HepG2 (cell line): ENCODE data around the gene COQ9. TPM values are rescaled to one million over a fixed set of nuclear protein-coding genes. Genes with fewer than 3 reads are reported as not detected.

ENCODE experiments used
- CAMTA2 ChIP-seq: sonication (generic); formaldehyde crosslinking; IDR thresholded peaks from 2 replicates; pipeline ENCODE4 v1.4.0; 2020; ENCODE audit warnings: mild to moderate bottlenecking, missing genetic modification reagents, borderline replicate concordance
- IKZF4 ChIP-seq: sonication (generic); formaldehyde crosslinking; IDR thresholded peaks from 2 replicates; pipeline ENCODE4 v1.5.1; 2020; ENCODE audit warnings: borderline replicate concordance, mild to moderate bottlenecking, low read depth, missing genetic modification reagents; ENCODE audit errors: not compliant biosample characterization
- MAFK ChIP-seq, 2 experiments: IDR thresholded peaks in 1 of 2; conservative IDR thresholded peaks in 1 of 2; 2 replicates each; pipeline ENCODE4 v1.6.1; 2011; ENCODE audit warnings: improper control_type of control experiment in 2 of 2, low read length in 2 of 2
- PHF8 ChIP-seq: sonication (generic); formaldehyde crosslinking; IDR thresholded peaks from 2 replicates; pipeline ENCODE4 v1.5.0; 2020; ENCODE audit warnings: missing genetic modification reagents
- RAD21 ChIP-seq: fragments of 450-650 bp; formaldehyde crosslinking; IDR thresholded peaks from 2 replicates; pipeline ENCODE4 v1.5.0; 2020; ENCODE audit warnings: mild to moderate bottlenecking
- RELA ChIP-seq: sonication (generic); formaldehyde crosslinking; IDR thresholded peaks from 2 replicates; pipeline ENCODE4 v1.4.0; 2020; ENCODE audit warnings: missing genetic modification reagents
- SNRNP70 ChIP-seq: fragments of 200-400 bp; formaldehyde crosslinking; IDR thresholded peaks from 2 replicates; pipeline ENCODE4 v1.6.1; 2017; ENCODE audit warnings: mild to moderate bottlenecking, low read depth, low read length, moderate library complexity
- SRY ChIP-seq: sonication (generic); formaldehyde crosslinking; IDR thresholded peaks from 2 replicates; pipeline ENCODE4 v1.8.0; 2022; ENCODE audit warnings: mild to moderate bottlenecking, missing genetic modification reagents
- THAP7 ChIP-seq: sonication (generic); formaldehyde crosslinking; IDR thresholded peaks from 2 replicates; pipeline ENCODE4 v1.8.1; 2023; ENCODE audit warnings: mild to moderate bottlenecking, missing genetic modification reagents
- WIZ ChIP-seq: sonication (generic); formaldehyde crosslinking; IDR thresholded peaks from 2 replicates; pipeline ENCODE4 v1.5.1; 2020; ENCODE audit warnings: mild to moderate bottlenecking, missing genetic modification reagents
- ZNF292 ChIP-seq: sonication (generic); formaldehyde crosslinking; IDR thresholded peaks from 2 replicates; pipeline ENCODE4 v1.8.1; 2022; ENCODE audit warnings: mild to moderate bottlenecking, low read depth, missing genetic modification reagents, borderline replicate concordance
- ZNF354B ChIP-seq: sonication (generic); formaldehyde crosslinking; IDR thresholded peaks from 2 replicates; pipeline ENCODE4 v1.8.0; 2022; ENCODE audit warnings: mild to moderate bottlenecking, missing genetic modification reagents
- ZNF460 ChIP-seq: sonication (generic); formaldehyde crosslinking; IDR thresholded peaks from 2 replicates; pipeline ENCODE4 v1.5.1; 2020; ENCODE audit warnings: missing genetic modification reagents, mild to moderate bottlenecking, borderline replicate concordance
- ZNF737 ChIP-seq: sonication (generic); formaldehyde crosslinking; IDR thresholded peaks from 2 replicates; pipeline ENCODE4 v1.5.0; 2020; ENCODE audit warnings: missing genetic modification reagents, mild to moderate bottlenecking, borderline replicate concordance
- ZNF773 ChIP-seq: sonication (generic); formaldehyde crosslinking; IDR thresholded peaks from 2 replicates; pipeline ENCODE4 v1.4.0; 2020; ENCODE audit warnings: missing genetic modification reagents, borderline replicate concordance
- polyA plus RNA-seq, 8 experiments: library from polyadenylated mRNA; depleted of rRNA in 3 of 8; stranded (reverse) in 7 of 8; unstranded in 1 of 8; fragments of >200 nt; fragmentation: Illumina TruSeq in 4 of 8; extraction: Trizol in 4 of 8; gene quantifications; 2 replicates each; pipeline versions ENCODE4 v1.2.1 to v1.2.3, GENCODE V29; 2011 to 2016; ENCODE audit warnings: low read depth in 4 of 8, missing spikeins in 1 of 8, mixed read lengths in 1 of 8; ENCODE audit not compliant: insufficient read depth in 1 of 8
- total RNA-seq, 5 experiments: library from RNA; depleted of rRNA; stranded (reverse); fragments of >200 nt; fragmentation: Illumina TruSeq; extraction: Trizol; gene quantifications; 2 replicates each; pipeline ENCODE4 v1.2.3, GENCODE V29; 2016; ENCODE audit warnings: low read depth in 1 of 5
- TF ChIP-seq, protein P1 (sequence below): sonication (generic); formaldehyde crosslinking; IDR thresholded peaks from 2 replicates; pipeline ENCODE4 v1.5.0; 2020; ENCODE audit warnings: mild to moderate bottlenecking, missing genetic modification reagents
- TF ChIP-seq, protein P2 (sequence below): sonication (generic); formaldehyde crosslinking; IDR thresholded peaks from 2 replicates; pipeline ENCODE4 v1.5.0; 2020; ENCODE audit warnings: mild to moderate bottlenecking, missing genetic modification reagents, borderline replicate concordance

COQ9 gene
- total and polyA plus RNA-seq, 2 of the 13 experiments (the other 11 are each of a cell fraction or from before 2014, with no cell fraction given), result 57.5 to 108 TPM

DNA sequence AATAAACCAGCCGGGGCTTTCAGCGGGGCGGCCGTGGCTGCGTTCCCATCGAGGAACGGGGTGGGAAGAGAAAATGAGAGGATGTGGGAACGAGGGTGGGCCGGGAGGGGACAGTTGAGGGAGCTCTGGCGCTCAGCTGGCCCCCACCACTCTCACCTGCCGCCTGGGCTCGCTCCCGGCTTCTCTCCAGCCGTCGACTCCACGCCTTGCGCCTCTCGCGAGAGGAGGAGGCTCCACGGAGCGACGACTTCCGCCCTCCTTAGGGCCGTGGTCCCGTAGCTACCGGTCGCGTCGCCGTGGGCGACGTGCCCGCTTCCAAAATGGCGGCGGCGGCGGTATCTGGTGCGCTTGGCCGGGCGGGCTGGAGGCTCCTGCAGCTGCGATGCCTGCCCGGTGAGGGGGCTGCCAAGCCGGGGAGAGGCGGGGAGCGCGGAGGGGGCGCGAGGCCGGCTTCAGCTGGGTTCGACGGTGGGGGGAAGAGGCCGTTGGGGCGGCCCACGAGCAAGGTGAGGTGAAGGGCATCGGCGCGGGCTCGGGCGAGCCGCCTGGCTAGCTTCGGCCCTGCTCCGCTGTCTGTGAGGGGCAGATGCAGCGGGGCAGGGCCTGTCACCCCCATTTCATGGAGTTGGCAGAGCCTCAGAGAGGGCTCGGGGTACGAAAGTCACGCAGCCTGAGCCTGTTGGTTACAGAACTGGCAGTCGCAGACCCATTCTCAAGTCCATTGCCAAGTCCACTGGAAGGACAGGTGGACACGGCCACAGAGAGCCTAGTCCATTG, at the start of gene COQ9, which contains the start of gene CIAPIN1 (continued):
- TF ChIP-seq, protein P1, sequence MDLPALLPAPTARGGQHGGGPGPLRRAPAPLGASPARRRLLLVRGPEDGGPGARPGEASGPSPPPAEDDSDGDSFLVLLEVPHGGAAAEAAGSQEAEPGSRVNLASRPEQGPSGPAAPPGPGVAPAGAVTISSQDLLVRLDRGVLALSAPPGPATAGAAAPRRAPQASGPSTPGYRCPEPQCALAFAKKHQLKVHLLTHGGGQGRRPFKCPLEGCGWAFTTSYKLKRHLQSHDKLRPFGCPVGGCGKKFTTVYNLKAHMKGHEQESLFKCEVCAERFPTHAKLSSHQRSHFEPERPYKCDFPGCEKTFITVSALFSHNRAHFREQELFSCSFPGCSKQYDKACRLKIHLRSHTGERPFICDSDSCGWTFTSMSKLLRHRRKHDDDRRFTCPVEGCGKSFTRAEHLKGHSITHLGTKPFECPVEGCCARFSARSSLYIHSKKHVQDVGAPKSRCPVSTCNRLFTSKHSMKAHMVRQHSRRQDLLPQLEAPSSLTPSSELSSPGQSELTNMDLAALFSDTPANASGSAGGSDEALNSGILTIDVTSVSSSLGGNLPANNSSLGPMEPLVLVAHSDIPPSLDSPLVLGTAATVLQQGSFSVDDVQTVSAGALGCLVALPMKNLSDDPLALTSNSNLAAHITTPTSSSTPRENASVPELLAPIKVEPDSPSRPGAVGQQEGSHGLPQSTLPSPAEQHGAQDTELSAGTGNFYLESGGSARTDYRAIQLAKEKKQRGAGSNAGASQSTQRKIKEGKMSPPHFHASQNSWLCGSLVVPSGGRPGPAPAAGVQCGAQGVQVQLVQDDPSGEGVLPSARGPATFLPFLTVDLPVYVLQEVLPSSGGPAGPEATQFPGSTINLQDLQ, result no peak
- peak; percentile 92 for TF ChIP-seq SRY (CRISPR knock-in tag)
- TF ChIP-seq ZNF292 (CRISPR knock-in tag), result peak; percentile 64; the same call in 1 of the 2 replicates
- TF ChIP-seq THAP7 (CRISPR knock-in tag), result peak; percentile 67; the same call in 1 of the 2 replicates
- peak; percentile 99 for TF ChIP-seq PHF8 (CRISPR knock-in tag)
- TF ChIP-seq ZNF773 (CRISPR knock-in tag), result peak; percentile 56; the same call in 1 of the 2 replicates
- TF ChIP-seq, protein P2, sequence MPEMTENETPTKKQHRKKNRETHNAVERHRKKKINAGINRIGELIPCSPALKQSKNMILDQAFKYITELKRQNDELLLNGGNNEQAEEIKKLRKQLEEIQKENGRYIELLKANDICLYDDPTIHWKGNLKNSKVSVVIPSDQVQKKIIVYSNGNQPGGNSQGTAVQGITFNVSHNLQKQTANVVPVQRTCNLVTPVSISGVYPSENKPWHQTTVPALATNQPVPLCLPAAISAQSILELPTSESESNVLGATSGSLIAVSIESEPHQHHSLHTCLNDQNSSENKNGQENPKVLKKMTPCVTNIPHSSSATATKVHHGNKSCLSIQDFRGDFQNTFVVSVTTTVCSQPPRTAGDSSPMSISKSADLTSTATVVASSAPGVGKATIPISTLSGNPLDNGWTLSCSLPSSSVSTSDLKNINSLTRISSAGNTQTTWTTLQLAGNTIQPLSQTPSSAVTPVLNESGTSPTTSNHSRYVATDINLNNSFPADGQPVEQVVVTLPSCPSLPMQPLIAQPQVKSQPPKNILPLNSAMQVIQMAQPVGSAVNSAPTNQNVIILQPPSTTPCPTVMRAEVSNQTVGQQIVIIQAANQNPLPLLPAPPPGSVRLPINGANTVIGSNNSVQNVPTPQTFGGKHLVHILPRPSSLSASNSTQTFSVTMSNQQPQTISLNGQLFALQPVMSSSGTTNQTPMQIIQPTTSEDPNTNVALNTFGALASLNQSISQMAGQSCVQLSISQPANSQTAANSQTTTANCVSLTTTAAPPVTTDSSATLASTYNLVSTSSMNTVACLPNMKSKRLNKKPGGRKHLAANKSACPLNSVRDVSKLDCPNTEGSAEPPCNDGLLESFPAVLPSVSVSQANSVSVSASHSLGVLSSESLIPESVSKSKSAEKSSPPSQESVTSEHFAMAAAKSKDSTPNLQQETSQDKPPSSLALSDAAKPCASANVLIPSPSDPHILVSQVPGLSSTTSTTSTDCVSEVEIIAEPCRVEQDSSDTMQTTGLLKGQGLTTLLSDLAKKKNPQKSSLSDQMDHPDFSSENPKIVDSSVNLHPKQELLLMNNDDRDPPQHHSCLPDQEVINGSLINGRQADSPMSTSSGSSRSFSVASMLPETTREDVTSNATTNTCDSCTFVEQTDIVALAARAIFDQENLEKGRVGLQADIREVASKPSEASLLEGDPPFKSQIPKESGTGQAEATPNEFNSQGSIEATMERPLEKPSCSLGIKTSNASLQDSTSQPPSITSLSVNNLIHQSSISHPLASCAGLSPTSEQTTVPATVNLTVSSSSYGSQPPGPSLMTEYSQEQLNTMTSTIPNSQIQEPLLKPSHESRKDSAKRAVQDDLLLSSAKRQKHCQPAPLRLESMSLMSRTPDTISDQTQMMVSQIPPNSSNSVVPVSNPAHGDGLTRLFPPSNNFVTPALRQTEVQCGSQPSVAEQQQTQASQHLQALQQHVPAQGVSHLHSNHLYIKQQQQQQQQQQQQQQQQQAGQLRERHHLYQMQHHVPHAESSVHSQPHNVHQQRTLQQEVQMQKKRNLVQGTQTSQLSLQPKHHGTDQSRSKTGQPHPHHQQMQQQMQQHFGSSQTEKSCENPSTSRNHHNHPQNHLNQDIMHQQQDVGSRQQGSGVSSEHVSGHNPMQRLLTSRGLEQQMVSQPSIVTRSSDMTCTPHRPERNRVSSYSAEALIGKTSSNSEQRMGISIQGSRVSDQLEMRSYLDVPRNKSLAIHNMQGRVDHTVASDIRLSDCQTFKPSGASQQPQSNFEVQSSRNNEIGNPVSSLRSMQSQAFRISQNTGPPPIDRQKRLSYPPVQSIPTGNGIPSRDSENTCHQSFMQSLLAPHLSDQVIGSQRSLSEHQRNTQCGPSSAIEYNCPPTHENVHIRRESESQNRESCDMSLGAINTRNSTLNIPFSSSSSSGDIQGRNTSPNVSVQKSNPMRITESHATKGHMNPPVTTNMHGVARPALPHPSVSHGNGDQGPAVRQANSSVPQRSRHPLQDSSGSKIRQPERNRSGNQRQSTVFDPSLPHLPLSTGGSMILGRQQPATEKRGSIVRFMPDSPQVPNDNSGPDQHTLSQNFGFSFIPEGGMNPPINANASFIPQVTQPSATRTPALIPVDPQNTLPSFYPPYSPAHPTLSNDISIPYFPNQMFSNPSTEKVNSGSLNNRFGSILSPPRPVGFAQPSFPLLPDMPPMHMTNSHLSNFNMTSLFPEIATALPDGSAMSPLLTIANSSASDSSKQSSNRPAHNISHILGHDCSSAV (CRISPR knock-in tag), result peak; percentile 85; the same call in 1 of the 2 replicates
- no peak for TF ChIP-seq ZNF460 (CRISPR knock-in tag)
- TF ChIP-seq CAMTA2 (CRISPR knock-in tag), result peak; percentile 89
- TF ChIP-seq WIZ, result peak; percentile 74; the same call in 1 of the 2 replicates
- no peak for TF ChIP-seq MAFK (conservative IDR thresholded peaks at IDR 0.05 in 1 of 2, IDR thresholded peaks at IDR 0.05 in 1 of 2; ENCODE audit: low read length in 2 of 2)
- peak; percentile 86 for TF ChIP-seq IKZF4
- TF ChIP-seq RELA (CRISPR knock-in tag), result no peak
- no peak for TF ChIP-seq SNRNP70
- TF ChIP-seq ZNF354B (CRISPR knock-in tag), result 0 out of 2 replicates have a peak, but pooled peaks have one; percentile 4
- TF ChIP-seq RAD21 (CRISPR knock-in tag), result peak; percentile 63; the same call in 1 of the 2 replicates
- TF ChIP-seq ZNF737 (CRISPR knock-in tag), result peak; percentile 45; the same call in 1 of the 2 replicates
